Measurements from ENCODE around the gene SLC23A3. TPM values are rescaled to one million over a fixed set of nuclear protein-coding genes. Genes with fewer than 3 reads are reported as not detected.

SLC23A3 gene
- total RNA-seq, 1 experiment from 2014 or later, result 7.1 TPM

DNA sequence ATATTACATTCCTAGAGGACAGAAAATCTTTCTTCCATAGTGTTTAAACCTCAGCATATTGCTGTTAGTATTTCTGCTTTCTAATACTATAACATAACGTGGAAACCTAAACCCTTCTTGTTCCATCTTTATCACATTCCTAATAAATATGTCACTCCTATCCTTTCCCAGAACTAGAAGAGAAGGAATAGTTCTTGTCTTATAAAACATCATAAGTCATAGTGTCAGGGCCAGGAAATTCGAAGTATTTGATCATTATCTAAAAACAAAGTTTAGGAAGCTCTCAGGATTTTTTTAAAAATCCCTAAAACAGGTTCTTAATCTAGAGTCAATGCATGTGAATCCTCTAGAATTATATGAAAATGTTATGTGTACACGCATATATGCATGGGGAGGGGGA is 11.2 kb downstream of the SLC23A3 start:
- CTCF ChIA-PET, result interaction anchor here (0.6 kb wide), 1 partner anchor 262 kb away, joined by 5 read pairs; no protein-coding TSS in a partner anchor
- intact Hi-C loops (cut with micrococcal nuclease; ENCODE audit: unreplicated experiment), result loop anchor here (5.0 kb wide), 1 partner anchor 156 kb away; no protein-coding TSS in a partner anchor

GRCh38 chr2:219158025-219158424 is 11.8 kb downstream of the SLC23A3 start:
- BruUV-seq (replicated peaks), result no TSS peak
- TF ChIP-seq CTCF (conservative IDR thresholded peaks at IDR 0.05), result no peak
- no peak for TF ChIP-seq EZH2 (IDR thresholded peaks at IDR 0.05; ENCODE audit: low read depth)
- Histone ChIP-seq H3K36me3 (ENCODE audit: low read depth) (no peaks in the 10 kb centered on the region), H3K27me3 (ENCODE audit: insufficient read depth, low read depth) (no peaks in the 10 kb centered on the region), H2AFZ (no peak overlapping the region), H3K4me3 (no peak overlapping the region), H3K79me2 (ENCODE audit: low read depth) (no peaks in the 10 kb centered on the region), H3K9me3 (ENCODE audit: insufficient read depth, low read depth) (no peaks in the 10 kb centered on the region), H3K9me2 (ENCODE audit: insufficient read depth) (no peaks in the 10 kb centered on the region), H4K20me1 (ENCODE audit: insufficient read depth) (no peaks in the 10 kb centered on the region), H3K4me1 (replicated peaks; ENCODE audit: insufficient read depth) (0 out of 2 replicates have a peak, but pooled peaks cover 8% of the 10 kb centered on the region), H3F3A (ENCODE audit: insufficient read depth, low read depth) (peaks cover 9% of the 10 kb centered on the region; the same call in 1 of the 2 replicates), H3K27ac (no peak overlapping the region), H3K4me2 (no peak overlapping the region)
- intact Hi-C loops (cut with micrococcal nuclease; ENCODE audit: unreplicated experiment), result loop anchor here (5.0 kb wide), 1 partner anchor 156 kb away; no protein-coding TSS in a partner anchor
- no peak for DNase-seq
- ChIA-PET CTCF (interaction anchor here (0.6 kb wide), 1 partner anchor 261 kb away, joined by 5 read pairs; no protein-coding TSS in a partner anchor), POLR2A (ENCODE audit: unreplicated experiment) (no interaction called here)

More for the DNA sequence above, 11.2 kb downstream of the SLC23A3 start:
- Histone ChIP-seq H3K27ac (no peak overlapping the region), H2AFZ (no peak overlapping the region), H3K4me2 (no peak overlapping the region), H3K36me3 (ENCODE audit: low read depth) (no peaks in the 10 kb centered on the region), H3K4me1 (replicated peaks; ENCODE audit: insufficient read depth) (0 out of 2 replicates have a peak, but pooled peaks cover 8% of the 10 kb centered on the region), H3K9me2 (ENCODE audit: insufficient read depth) (no peaks in the 10 kb centered on the region), H3K27me3 (ENCODE audit: insufficient read depth, low read depth) (no peaks in the 10 kb centered on the region), H3F3A (ENCODE audit: insufficient read depth, low read depth) (peaks cover 9% of the 10 kb centered on the region; the same call in 1 of the 2 replicates), H4K20me1 (ENCODE audit: insufficient read depth) (no peaks in the 10 kb centered on the region), H3K9me3 (ENCODE audit: insufficient read depth, low read depth) (no peaks in the 10 kb centered on the region), H3K4me3 (no peak overlapping the region), H3K79me2 (ENCODE audit: low read depth) (no peaks in the 10 kb centered on the region)
- POLR2A ChIA-PET (ENCODE audit: unreplicated experiment), result interaction anchor here (0.5 kb wide), 1 partner anchor 53 kb away, joined by 7 read pairs; no protein-coding TSS in a partner anchor
- TF ChIP-seq CTCF (conservative IDR thresholded peaks at IDR 0.05) (no peak), EZH2 (IDR thresholded peaks at IDR 0.05; ENCODE audit: low read depth) (no peak)
- no peak for DNase-seq
- no TSS peak for BruUV-seq (replicated peaks)

GRCh38 chr2:219157396-219157795 is 12.4 kb downstream of the SLC23A3 start:
- H3K4me2 ChIP-seq, result no peak overlapping the region
- no peaks in the 10 kb centered on the region for H3K9me3 ChIP-seq (ENCODE audit: insufficient read depth, low read depth)
- DNase-seq, result no peak
- H3K27me3 ChIP-seq (ENCODE audit: insufficient read depth, low read depth), result no peaks in the 10 kb centered on the region
- no peaks in the 10 kb centered on the region for H4K20me1 ChIP-seq (ENCODE audit: insufficient read depth)
- BruUV-seq (replicated peaks), result no TSS peak
- CTCF ChIA-PET, result no interaction called here
- no peak overlapping the region for H3K27ac ChIP-seq
- H2AFZ ChIP-seq, result no peak overlapping the region
- TF ChIP-seq CTCF (conservative IDR thresholded peaks at IDR 0.05), result no peak
- no peak for TF ChIP-seq EZH2 (IDR thresholded peaks at IDR 0.05; ENCODE audit: low read depth)
- H3K4me3 ChIP-seq, result no peak overlapping the region
- no peaks in the 10 kb centered on the region for H3K79me2 ChIP-seq (ENCODE audit: low read depth)
- no peaks in the 10 kb centered on the region for H3K36me3 ChIP-seq (ENCODE audit: low read depth)
- H3F3A ChIP-seq (ENCODE audit: insufficient read depth, low read depth), result peaks cover 9% of the 10 kb centered on the region; the same call in 1 of the 2 replicates
- H3K4me1 ChIP-seq (replicated peaks; ENCODE audit: insufficient read depth), result 0 out of 2 replicates have a peak, but pooled peaks cover 8% of the 10 kb centered on the region
- H3K9me2 ChIP-seq (ENCODE audit: insufficient read depth), result no peaks in the 10 kb centered on the region
- POLR2A ChIA-PET (ENCODE audit: unreplicated experiment), result interaction anchor here (0.5 kb wide), 1 partner anchor 128 kb away, joined by 3 read pairs; no protein-coding TSS in a partner anchor
- intact Hi-C loops (cut with micrococcal nuclease; ENCODE audit: unreplicated experiment), result loop anchor here (5.0 kb wide), 1 partner anchor 155 kb away; no protein-coding TSS in a partner anchor

All from PC-9 (cell line).